Measurements from ENCODE around the gene CTH. TPM values are rescaled to one million over a fixed set of nuclear protein-coding genes. Genes with fewer than 3 reads are reported as not detected.

CTH gene
- total RNA-seq, 1 experiment from 2014 or later = 0.31 TPM

Other genes starting within 250 kb of the CTH start
- gene LRRC40, start 205.7 kb upstream of the CTH start, total RNA-seq (2014; rRNA removed; shearing (Covaris generic)) = 41.2 and 46.8 TPM in 2 replicates
- gene SRSF11, start 189.9 kb upstream of the CTH start, total RNA-seq (2014; rRNA removed; shearing (Covaris generic)) = 78.9 and 92.0 TPM in 2 replicates
- 25.8 and 27.6 TPM in 2 replicates for gene ANKRD13C, start 56.5 kb upstream of the CTH start, total RNA-seq (2014; rRNA removed; shearing (Covaris generic))